SJSA1 (cell line): ENCODE measurements around the gene ABCB8. TPM values are rescaled to one million over a fixed set of nuclear protein-coding genes. Genes with fewer than 3 reads are reported as not detected.
A peak's percentile ranks its signal among the peaks of the same experiment; 100 is the strongest.

ENCODE experiments used
- DNase-seq, 2 experiments: peaks; one replicate each; pipeline ENCODE4 v3.0.0-alpha.2; 2015 to 2020; ENCODE audit warnings: low spot score in 2 of 2, low read depth in 1 of 2
- H3K27ac ChIP-seq: fragments of 250-450 bp; sonication (Bioruptor Pico); 2 replicates; pipeline ENCODE4 v1.5.1; 2020; ENCODE audit warnings: mild to moderate bottlenecking, moderate library complexity
- H3K27me3 ChIP-seq: fragments of 250-450 bp; sonication (Bioruptor Pico); replicated peaks from 2 replicates; pipeline ENCODE4 v1.5.1; 2020; ENCODE audit warnings: mild to moderate bottlenecking, moderate library complexity
- H3K36me3 ChIP-seq: fragments of 250-450 bp; sonication (Bioruptor Pico); 2 replicates; pipeline ENCODE4 v1.5.1; 2020; ENCODE audit warnings: mild to moderate bottlenecking
- H3K4me1 ChIP-seq: fragments of 250-450 bp; sonication (Bioruptor Pico); replicated peaks from 2 replicates; pipeline ENCODE4 v1.6.1; 2021; ENCODE audit warnings: mild to moderate bottlenecking
- H3K4me3 ChIP-seq: fragments of 250-450 bp; sonication (Bioruptor Pico); 2 replicates; pipeline ENCODE4 v1.5.1; 2020; ENCODE audit warnings: mild to moderate bottlenecking
- H3K9me3 ChIP-seq: fragments of 250-450 bp; sonication (Bioruptor Pico); replicated peaks from 2 replicates; pipeline ENCODE4 v1.5.1; 2020; ENCODE audit warnings: mild to moderate bottlenecking
- total RNA-seq: library from RNA; depleted of rRNA; stranded (reverse); fragments of >200 nt; shearing (Covaris generic); gene quantifications from 2 replicates; pipeline ENCODE4 v1.2.3, GENCODE V29; 2014

The ABCB8 gene
- total RNA-seq, 1 experiment from 2014 or later, result 24.6 TPM

- H3K9me3 ChIP-seq, result peaks cover 4% of the 10 kb centered on the region; the same call in 1 of the 2 replicates
- no peak for DNase-seq
These were observed 35.4 kb upstream of the ABCB8 start for GRCh38 chr7:150992833-150993302.

DNA sequence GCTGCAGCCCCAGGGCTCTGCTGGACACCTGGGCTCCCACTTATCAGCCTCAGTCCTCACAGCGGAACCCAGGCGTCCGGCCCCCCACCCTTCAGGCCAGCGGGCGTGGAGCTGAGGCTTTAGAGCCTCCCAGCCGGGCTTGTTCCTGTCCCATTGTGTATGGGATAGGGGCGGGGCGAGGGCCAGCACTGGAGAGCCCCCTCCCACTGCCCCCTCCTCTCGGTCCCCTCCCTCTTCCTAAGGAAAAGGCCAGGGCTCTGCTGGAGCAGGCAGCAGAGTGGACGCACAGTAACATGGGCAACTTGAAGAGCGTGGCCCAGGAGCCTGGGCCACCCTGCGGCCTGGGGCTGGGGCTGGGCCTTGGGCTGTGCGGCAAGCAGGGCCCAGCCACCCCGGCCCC, 34.7 kb upstream of the ABCB8 start:
- Histone ChIP-seq H3K4me3 (no peak overlapping the region), H3K9me3 (no peaks in the 10 kb centered on the region; the same call in 1 of the 2 replicates), H3K27me3 (peaks cover 6% of the 10 kb centered on the region), H3K4me1 (0 out of 2 replicates have a peak, but pooled peaks cover under 1% of the 10 kb centered on the region), H3K36me3 (no peaks in the 10 kb centered on the region), H3K27ac (no peak overlapping the region)
- DNase-seq, result no peak

More at GRCh38 chr7:150992833-150993302, 35.4 kb upstream of the ABCB8 start:
- no peak overlapping the region for H3K4me3 ChIP-seq
- H3K4me1 ChIP-seq, result 0 out of 2 replicates have a peak, but pooled peaks cover 3% of the 10 kb centered on the region
- H3K27me3 ChIP-seq, result peaks cover 13% of the 10 kb centered on the region
- no peaks in the 10 kb centered on the region for H3K36me3 ChIP-seq
- no peak overlapping the region for H3K27ac ChIP-seq

- Histone ChIP-seq H3K27me3 (no peaks in the 10 kb centered on the region), H3K36me3 (no peaks in the 10 kb centered on the region), H3K27ac (no peak overlapping the region), H3K9me3 (no peaks in the 10 kb centered on the region), H3K4me3 (no peak overlapping the region), H3K4me1 (no peaks in the 10 kb centered on the region)
- DNase-seq, result no peak
These were observed 34.0 kb upstream of the ABCB8 start for GRCh38 chr7:150994141-150994837.

GRCh38 chr7:150994838-150995510, 33.3 kb upstream of the ABCB8 start:
- H3K36me3 ChIP-seq, result no peaks in the 10 kb centered on the region
- no peaks in the 10 kb centered on the region for H3K27me3 ChIP-seq
- no peak for DNase-seq
- H3K27ac ChIP-seq, result no peak overlapping the region
- H3K9me3 ChIP-seq, result no peaks in the 10 kb centered on the region
- H3K4me1 ChIP-seq, result no peaks in the 10 kb centered on the region
- H3K4me3 ChIP-seq, result no peak overlapping the region

DNA sequence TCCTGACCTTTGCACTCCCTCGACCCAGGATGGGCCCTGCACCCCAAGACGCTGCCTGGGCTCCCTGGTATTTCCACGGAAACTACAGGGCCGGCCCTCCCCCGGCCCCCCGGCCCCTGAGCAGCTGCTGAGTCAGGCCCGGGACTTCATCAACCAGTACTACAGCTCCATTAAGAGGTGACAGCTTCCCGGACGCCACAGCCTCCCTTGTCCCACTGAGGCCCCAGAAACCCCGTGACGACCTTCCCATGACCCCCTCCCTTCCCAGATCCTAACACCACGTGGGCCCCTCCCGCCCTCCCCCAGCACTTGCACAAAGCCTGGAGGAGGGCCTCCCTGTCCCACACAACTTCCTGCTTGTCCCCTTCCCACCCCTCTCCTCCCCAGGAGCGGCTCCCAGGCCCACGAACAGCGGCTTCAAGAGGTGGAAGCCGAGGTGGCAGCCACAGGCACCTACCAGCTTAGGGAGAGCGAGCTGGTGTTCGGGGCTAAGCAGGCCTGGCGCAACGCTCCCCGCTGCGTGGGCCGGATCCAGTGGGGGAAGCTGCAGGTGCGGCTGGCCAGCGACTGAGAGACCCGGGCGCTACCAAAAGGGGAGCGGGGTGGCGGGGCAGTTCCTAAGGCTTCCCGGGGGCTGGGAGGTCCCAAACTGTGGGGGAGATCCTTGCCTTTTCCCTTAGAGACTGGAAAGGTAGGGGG, 31.7 kb upstream of the ABCB8 start:
- no peaks in the 10 kb centered on the region for H3K36me3 ChIP-seq
- H3K4me3 ChIP-seq, result no peak overlapping the region
- no peaks in the 10 kb centered on the region for H3K4me1 ChIP-seq
- no peaks in the 10 kb centered on the region for H3K27me3 ChIP-seq
- no peaks in the 10 kb centered on the region for H3K9me3 ChIP-seq
- no peak overlapping the region for H3K27ac ChIP-seq
- no peak for DNase-seq

DNA sequence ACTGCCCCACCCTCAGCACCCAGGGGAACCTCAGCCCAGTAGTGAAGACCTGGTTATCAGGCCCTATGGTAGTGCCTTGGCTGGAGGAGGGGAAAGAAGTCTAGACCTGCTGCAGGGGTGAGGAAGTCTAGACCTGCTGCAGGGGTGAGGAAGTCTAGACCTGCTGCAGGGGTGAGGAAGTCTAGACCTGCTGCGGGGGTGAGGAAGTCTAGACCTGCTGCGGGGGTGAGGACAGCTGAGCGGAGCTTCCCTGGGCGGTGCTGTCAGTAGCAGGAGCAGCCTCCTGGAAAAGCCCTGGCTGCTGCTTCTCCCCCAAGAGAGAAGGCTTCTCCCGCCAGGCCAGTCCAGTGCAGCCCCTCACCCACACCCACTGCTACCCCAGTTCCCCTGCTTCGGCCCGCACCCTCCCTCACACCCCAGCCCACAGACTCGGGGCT, 31.2 kb upstream of the ABCB8 start:
- H3K36me3 ChIP-seq, result no peaks in the 10 kb centered on the region
- H3K9me3 ChIP-seq, result no peaks in the 10 kb centered on the region
- no peaks in the 10 kb centered on the region for H3K27me3 ChIP-seq
- H3K27ac ChIP-seq, result no peak overlapping the region
- H3K4me1 ChIP-seq, result no peaks in the 10 kb centered on the region
- H3K4me3 ChIP-seq, result no peak overlapping the region
- DNase-seq, result no peak

GRCh38 chr7:150997817-150998216, 30.4 kb upstream of the ABCB8 start:
- DNase-seq, result no peak
- Histone ChIP-seq H3K36me3 (no peaks in the 10 kb centered on the region), H3K4me1 (no peaks in the 10 kb centered on the region), H3K27me3 (no peaks in the 10 kb centered on the region), H3K27ac (no peak overlapping the region), H3K4me3 (no peak overlapping the region), H3K9me3 (no peaks in the 10 kb centered on the region)

GRCh38 chr7:150998341-150998740, 29.9 kb upstream of the ABCB8 start:
- Histone ChIP-seq H3K4me3 (no peak overlapping the region), H3K4me1 (peaks cover under 1% of the 10 kb centered on the region), H3K27ac (no peak overlapping the region), H3K36me3 (no peaks in the 10 kb centered on the region), H3K27me3 (no peaks in the 10 kb centered on the region), H3K9me3 (no peaks in the 10 kb centered on the region)
- no peak for DNase-seq

GRCh38 chr7:150999001-150999400, 29.2 kb upstream of the ABCB8 start:
- no peaks in the 10 kb centered on the region for H3K9me3 ChIP-seq
- peaks cover 7% of the 10 kb centered on the region for H3K4me1 ChIP-seq
- no peak overlapping the region for H3K27ac ChIP-seq
- no peaks in the 10 kb centered on the region for H3K27me3 ChIP-seq
- no peaks in the 10 kb centered on the region for H3K36me3 ChIP-seq
- DNase-seq, result no peak
- no peak overlapping the region for H3K4me3 ChIP-seq

DNA sequence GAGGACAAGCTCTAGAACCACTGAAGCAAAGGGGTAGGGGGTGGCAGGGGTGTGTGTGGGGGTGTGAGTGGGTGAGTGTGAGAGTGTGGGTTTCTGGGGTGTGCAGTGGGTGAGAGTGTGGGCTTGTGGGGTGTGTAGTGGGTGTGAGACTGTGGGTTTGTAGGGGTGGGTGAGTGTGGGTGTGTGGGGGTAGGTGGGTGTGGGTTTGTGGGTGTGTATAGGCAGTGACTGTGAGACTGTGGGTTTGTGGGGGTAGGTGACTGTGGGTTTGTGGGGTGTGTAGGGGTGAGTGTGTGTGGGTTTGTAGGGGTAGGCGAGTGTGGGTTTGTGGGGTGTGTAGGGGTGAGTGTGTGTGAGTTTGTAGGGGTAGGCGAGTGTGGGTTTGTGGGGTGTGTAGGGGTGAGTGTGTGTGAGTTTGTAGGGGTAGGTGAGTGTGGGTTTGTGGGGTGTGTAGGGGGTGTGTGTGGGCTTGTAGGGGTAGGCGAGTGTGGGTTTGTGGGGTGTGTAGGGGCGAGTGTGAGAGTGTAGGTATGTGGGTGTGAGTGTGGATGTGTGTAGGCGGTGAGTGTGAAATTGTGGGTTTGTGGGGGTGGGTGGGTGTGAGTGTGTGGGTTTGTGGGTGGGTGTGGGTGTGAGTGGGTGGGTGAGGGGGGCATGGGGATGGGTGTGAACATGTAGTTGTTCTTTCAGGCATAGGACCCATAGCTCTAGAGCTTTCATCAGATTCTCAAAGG, 28.6 kb upstream of the ABCB8 start:
- no peak for DNase-seq
- H3K27ac ChIP-seq, result no peak overlapping the region
- no peaks in the 10 kb centered on the region for H3K27me3 ChIP-seq
- no peaks in the 10 kb centered on the region for H3K36me3 ChIP-seq
- H3K9me3 ChIP-seq, result no peaks in the 10 kb centered on the region
- H3K4me3 ChIP-seq, result no peak overlapping the region
- peaks cover 8% of the 10 kb centered on the region for H3K4me1 ChIP-seq

- Histone ChIP-seq H3K36me3 (no peaks in the 10 kb centered on the region), H3K4me1 (peaks cover 8% of the 10 kb centered on the region), H3K27ac (no peak overlapping the region), H3K9me3 (no peaks in the 10 kb centered on the region), H3K27me3 (peaks cover 4% of the 10 kb centered on the region), H3K4me3 (no peak overlapping the region)
- DNase-seq, result no peak
These were observed 27.3 kb upstream of the ABCB8 start for GRCh38 chr7:151000897-151001495.

- no peak for DNase-seq
- Histone ChIP-seq H3K9me3 (no peaks in the 10 kb centered on the region), H3K27ac (no peak overlapping the region), H3K27me3 (peaks cover 4% of the 10 kb centered on the region), H3K4me1 (peaks cover 8% of the 10 kb centered on the region), H3K4me3 (no peak overlapping the region), H3K36me3 (no peaks in the 10 kb centered on the region)
These were observed 26.7 kb upstream of the ABCB8 start for GRCh38 chr7:151001546-151001945.

DNA sequence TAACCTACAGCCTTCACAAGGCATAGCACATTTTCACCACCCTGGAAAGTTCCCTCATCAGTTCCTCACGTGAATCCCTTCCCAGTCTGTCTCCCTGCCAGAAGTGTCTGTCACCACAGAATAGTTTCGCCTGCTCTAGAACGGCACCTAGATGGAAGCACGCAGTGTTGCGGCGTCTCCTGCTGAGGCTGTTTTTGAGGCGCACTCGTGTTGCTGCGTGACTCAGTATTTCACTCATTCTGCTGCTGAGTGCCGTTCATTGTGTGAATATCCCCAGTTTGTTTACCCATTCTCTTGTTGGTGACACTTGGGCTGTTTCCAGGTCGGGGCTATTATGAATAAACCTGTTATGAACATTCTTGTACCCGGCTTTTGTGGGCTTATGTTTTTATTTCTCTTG, 24.7 kb upstream of the ABCB8 start:
- Histone ChIP-seq H3K4me1 (peaks cover 8% of the 10 kb centered on the region), H3K9me3 (peaks cover 1% of the 10 kb centered on the region; the same call in 1 of the 2 replicates), H3K4me3 (no peak overlapping the region), H3K27me3 (peaks cover 8% of the 10 kb centered on the region), H3K27ac (no peak overlapping the region), H3K36me3 (no peaks in the 10 kb centered on the region)
- peak in 1 of 2 experiments; percentile 36 for DNase-seq
